IMR-90 (cell line): Measurements from ENCODE around the gene CD2BP2. TPM values are rescaled to one million over a fixed set of nuclear protein-coding genes. Genes with fewer than 3 reads are reported as not detected.
A peak's percentile ranks its signal among the peaks of the same experiment; 100 is the strongest.

Source experiments
- ATAC-seq: fragments of 200-7000 bp; cut with Tn5 transposase; 2 replicates; pipeline ENCODE4 v1.9.1; 2020; ENCODE audit warnings: low read depth, mild to moderate bottlenecking, moderate library complexity
- BruUV-seq: library from RNA; stranded (reverse); fragments of 400-500 nt; replicated peaks from 2 replicates; lab custom pipeline; 2021; lab: Mats Ljungman, UMichigan
- CTCF ChIA-PET: fragments of 300-600 bp; formaldehyde crosslinking; extraction: SDS; loops from one replicate; lab custom pipeline; 2021; ENCODE audit warnings: antibody characterized with exemption; lab: Yijun Ruan, JAX
- POLR2A ChIA-PET: fragments of 300-600 bp; sonication (Branson Sonifier 250); formaldehyde crosslinking; loops from one replicate; lab custom pipeline; 2022; ENCODE audit warnings: antibody characterized with exemption; ENCODE audit not compliant: unreplicated experiment; lab: Charles Lee
- DNase-seq: peaks from one replicate; pipeline ENCODE4 v3.0.0; 2013
- H2AFZ ChIP-seq: replicated peaks from 2 replicates; pipeline ENCODE3; 2013; ENCODE audit warnings: low read length, mild to moderate bottlenecking; ENCODE audit not compliant: poor library complexity
- H2AK5ac ChIP-seq: 2 replicates; pipeline ENCODE4 v1.6.1; 2013; ENCODE audit warnings: low read depth, low read length, inconsistent platforms
- H2AK9ac ChIP-seq: replicated peaks from 2 replicates; pipeline ENCODE3; 2013; ENCODE audit warnings: mild to moderate bottlenecking, low read depth, low read length, moderate library complexity; ENCODE audit not compliant: poor library complexity
- H2BK120ac ChIP-seq: 2 replicates; pipeline ENCODE4 v1.6.1; 2013; ENCODE audit warnings: low read depth, low read length, inconsistent platforms
- H2BK15ac ChIP-seq: 3 replicates; pipeline ENCODE4 v1.6.1; 2013; ENCODE audit warnings: low read depth, low read length, inconsistent platforms
- H2BK20ac ChIP-seq: 2 replicates; pipeline ENCODE4 v1.6.1; 2013; ENCODE audit warnings: low read depth, mild to moderate bottlenecking, inconsistent platforms, low read length, moderate library complexity
- H2BK5ac ChIP-seq: 2 replicates; pipeline ENCODE4 v1.6.1; 2013; ENCODE audit warnings: mild to moderate bottlenecking, low read depth, low read length, inconsistent platforms; ENCODE audit not compliant: poor library complexity, severe bottlenecking
- H3K14ac ChIP-seq: replicated peaks from 2 replicates; pipeline ENCODE4 v1.6.1; 2013; ENCODE audit warnings: low read depth, low read length, inconsistent platforms
- H3K18ac ChIP-seq: 2 replicates; pipeline ENCODE4 v1.6.1; 2013; ENCODE audit warnings: low read depth, low read length, control low read depth
- H3K23ac ChIP-seq: 2 replicates; pipeline ENCODE4 v1.6.1; 2013; ENCODE audit warnings: low read depth, low read length, inconsistent platforms
- H3K27ac ChIP-seq: 2 replicates; pipeline ENCODE4 v1.5.1; 2013; ENCODE audit warnings: mild to moderate bottlenecking, control low read depth, low read length; ENCODE audit not compliant: insufficient read depth
- H3K27me3 ChIP-seq: 2 replicates; pipeline ENCODE4 v1.6.1; 2013; ENCODE audit warnings: low read length; ENCODE audit not compliant: control insufficient read depth, insufficient read depth
- H3K36me3 ChIP-seq: 2 replicates; pipeline ENCODE4 v1.6.1; 2013; ENCODE audit warnings: low read length, mixed read lengths; ENCODE audit not compliant: control insufficient read depth, insufficient read depth
- H3K4ac ChIP-seq: 2 replicates; pipeline ENCODE4 v1.6.1; 2013; ENCODE audit warnings: low read depth, low read length, inconsistent platforms
- H3K4me1 ChIP-seq: 2 replicates; pipeline ENCODE4 v1.6.1; 2013; ENCODE audit warnings: low read length, mixed read lengths; ENCODE audit not compliant: control insufficient read depth, insufficient read depth
- H3K4me2 ChIP-seq: 2 replicates; pipeline ENCODE4 v1.6.1; 2013; ENCODE audit warnings: low read depth, mild to moderate bottlenecking, control low read depth, low read length, moderate library complexity
- H3K4me3 ChIP-seq: 2 replicates; pipeline ENCODE4 v1.5.1; 2013; ENCODE audit warnings: low read depth, mild to moderate bottlenecking, control low read depth, low read length, moderate library complexity; ENCODE audit not compliant: insufficient read depth
- H3K56ac ChIP-seq: 2 replicates; pipeline ENCODE4 v1.6.1; 2013; ENCODE audit warnings: low read length, inconsistent platforms; ENCODE audit not compliant: insufficient read depth; ENCODE audit errors: extremely low read depth
- H3K79me1 ChIP-seq, 2 experiments: 2 replicates each; pipeline ENCODE4 v1.6.1; 2013; ENCODE audit warnings: low read length in 2 of 2, inconsistent platforms in 1 of 2, low read depth in 1 of 2
- H3K9ac ChIP-seq: 2 replicates; pipeline ENCODE4 v1.6.1; 2013; ENCODE audit warnings: low read depth, low read length, control low read depth
- H3K9me1 ChIP-seq: 2 replicates; pipeline ENCODE4 v1.6.1; 2013; ENCODE audit warnings: low read length, inconsistent platforms; ENCODE audit not compliant: insufficient read depth
- H3K9me3 ChIP-seq: 2 replicates; pipeline ENCODE4 v1.6.1; 2013; ENCODE audit warnings: low read length; ENCODE audit not compliant: control insufficient read depth, insufficient read depth
- H4K20me1 ChIP-seq: 2 replicates; pipeline ENCODE4 v1.6.1; 2013; ENCODE audit warnings: low read length, inconsistent platforms; ENCODE audit not compliant: insufficient read depth
- H4K5ac ChIP-seq: 2 replicates; pipeline ENCODE4 v1.6.1; 2013; ENCODE audit warnings: mild to moderate bottlenecking, low read depth, low read length, control low read depth
- H4K8ac ChIP-seq, 2 experiments: 2 replicates each; pipeline ENCODE4 v1.6.1; 2013; ENCODE audit warnings: low read depth in 2 of 2, low read length in 2 of 2, control low read depth in 1 of 2, inconsistent platforms in 1 of 2
- H4K91ac ChIP-seq: 2 replicates; pipeline ENCODE4 v1.6.1; 2013; ENCODE audit warnings: low read depth, low read length, inconsistent platforms; ENCODE audit not compliant: insufficient read depth
- BHLHE40 ChIP-seq: fragments of 150-350 bp; IDR thresholded peaks from 2 replicates; pipeline ENCODE4 v1.6.1; 2016; ENCODE audit warnings: mild to moderate bottlenecking, low read depth, low read length
- CEBPB ChIP-seq: IDR thresholded peaks from 2 replicates; pipeline ENCODE4 v1.6.1; 2012; ENCODE audit warnings: low read depth, low read length, improper control_type of control experiment
- WGBS, 2 experiments: methylation state at CpG; one replicate each; pipeline versions ENCODE4 v1.1.5 to v1.1.7; 2013; ENCODE audit warnings: missing lambda C conversion rate in 2 of 2; ENCODE audit not compliant: insufficient read length in 1 of 2; ENCODE audit errors: extremely low coverage in 2 of 2; 5-methylcytosine and 5-hydroxymethylcytosine counted together
- dilution Hi-C: fragments of 300-500 bp; cut with HindIII; formaldehyde crosslinking; loops from one replicate; pipeline ENCODE4 v1.14.3; 2018; ENCODE audit warnings: low sequenced_read_pairs; ENCODE audit not compliant: unreplicated experiment
- in situ Hi-C: fragments of 300-500 bp; cut with MboI; formaldehyde crosslinking; loops from 3 replicates; pipeline ENCODE4 v1.14.3; 2019; ENCODE audit warnings: low sequenced_read_pairs, inconsistent platforms, mixed read lengths
- intact Hi-C: fragments of 100-400 bp; cut with micrococcal nuclease; formaldehyde crosslinking; loops from 2 replicates; pipeline ENCODE4 v1.10.0; 2022
- polyA plus RNA-seq, 3 experiments: library from polyadenylated mRNA; depleted of rRNA; stranded (reverse); fragments of >200 nt; gene quantifications; 2 replicates each; pipeline ENCODE4 v1.2.3, GENCODE V29; 2012; ENCODE audit warnings: low replicate concordance in 1 of 3
- total RNA-seq: library from RNA; depleted of rRNA; stranded (reverse); fragments of >200 nt; gene quantifications from 2 replicates; pipeline ENCODE4 v1.2.3, GENCODE V29; 2012

The CD2BP2 gene
- total and polyA plus RNA-seq, 2 of the 4 experiments (the other 2 are of a cell fraction) = 29.6 to 41.1 TPM

DNA sequence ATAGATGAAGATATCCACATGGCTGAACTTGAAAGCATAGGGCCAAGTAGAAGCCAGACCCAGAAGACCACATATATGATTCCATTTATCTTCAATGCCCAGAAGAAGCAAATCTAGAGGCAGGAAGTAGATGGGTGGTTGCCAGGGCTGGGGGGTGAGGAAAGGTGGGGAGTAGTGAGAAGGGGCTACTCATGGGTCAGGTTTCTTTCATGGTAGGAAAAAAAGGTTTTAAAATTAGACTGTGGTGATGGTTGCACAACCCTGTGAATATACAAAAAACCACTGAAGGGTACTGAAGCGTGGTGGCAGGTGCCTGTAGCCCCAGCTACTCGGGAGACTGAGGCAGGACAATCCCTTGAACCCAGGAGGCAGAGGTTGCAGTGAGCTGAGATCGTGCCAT, 5.4 kb downstream of the CD2BP2 start:
- Histone ChIP-seq H2AK5ac (no peak overlapping the region), H3K9ac (no peak overlapping the region), H3K36me3 (peaks cover 27% of the 10 kb centered on the region), H3K27me3 (no peaks in the 10 kb centered on the region), H3K18ac (no peak overlapping the region), H3K4me3 (no peak overlapping the region), H2BK5ac (no peak overlapping the region), H3K9me1 (peaks cover 2% of the 10 kb centered on the region; the same call in 1 of the 2 replicates), H3K27ac (no peak overlapping the region), H4K8ac (no peak overlapping the region), H2AFZ (no peak overlapping the region), H4K5ac (no peak overlapping the region), H2BK15ac (no peak overlapping the region), H3K9me3 (no peaks in the 10 kb centered on the region), H3K4me2 (no peak overlapping the region), H3K79me1 (peaks cover 0 to 53% of the 10 kb centered on the region in 2 experiments; a peak in 2 of 4 replicates), H3K4ac (no peak overlapping the region), H3K23ac (no peak overlapping the region), H3K56ac (no peak overlapping the region), H4K91ac (no peak overlapping the region), H3K4me1 (peaks cover 3% of the 10 kb centered on the region; the same call in 1 of the 2 replicates), H2BK120ac (no peak overlapping the region), H4K20me1 (peaks cover 17% of the 10 kb centered on the region; the same call in 1 of the 2 replicates), H3K14ac (no peak overlapping the region), H2BK20ac (no peak overlapping the region), H2AK9ac (no peak overlapping the region)
- no peak for DNase-seq
- no peak for TF ChIP-seq BHLHE40
- TF ChIP-seq CEBPB = peak; percentile 33; the same call in 1 of the 2 replicates
- dilution Hi-C loops = no loop called here
- in situ Hi-C loops = no loop called here
- ChIA-PET POLR2A (no interaction called here), CTCF (interaction anchor here (0.7 kb wide), 1 partner anchor 9 kb away, joined by 4 read pairs; no protein-coding TSS in a partner anchor)
- intact Hi-C loops = no loop called here
- BruUV-seq = no TSS peak
- WGBS, 2 experiments = 100% methylated on average over 1 of the region's 3 CpGs; no CpG with 5 or more reads in 1 of the 2 experiments
- ATAC-seq = no peak
